Lower leg skin (tissue), 3 donors: ENCODE data around the gene EXOC6B.

Experiments
- CTCF ChIP-seq, 3 donors: fragments of 450-650 bp; IDR thresholded peaks; one replicate each; pipeline ENCODE4 v1.5.1; 2016; ENCODE audit warnings: antibody characterized with exemption in 3 of 3, mild to moderate bottlenecking in 3 of 3, moderate library complexity in 2 of 3
- POLR2A ChIP-seq, 2 donors: fragments of 450-650 bp; IDR thresholded peaks; one replicate each; pipeline ENCODE4 v1.6.1; 2016 to 2017; ENCODE audit warnings: antibody characterized with exemption in 2 of 2, mild to moderate bottlenecking in 1 of 2, moderate library complexity in 1 of 2

GRCh38 chr2:72415781-72416475, 409.9 kb downstream of the EXOC6B start:
- TF ChIP-seq CTCF (IDR thresholded peaks at IDR 0.05) (no peak), POLR2A (IDR thresholded peaks at IDR 0.05) (no peak)
